ENCODE results near the gene USP3. TPM values are rescaled to one million over a fixed set of nuclear protein-coding genes. Genes with fewer than 3 reads are reported as not detected.

Gene USP3
- total and polyA plus RNA-seq, 2 of the 13 experiments (the other 11 are each of a cell fraction or from before 2014, with no cell fraction given), result 14.3 to 61.2 TPM

DNA sequence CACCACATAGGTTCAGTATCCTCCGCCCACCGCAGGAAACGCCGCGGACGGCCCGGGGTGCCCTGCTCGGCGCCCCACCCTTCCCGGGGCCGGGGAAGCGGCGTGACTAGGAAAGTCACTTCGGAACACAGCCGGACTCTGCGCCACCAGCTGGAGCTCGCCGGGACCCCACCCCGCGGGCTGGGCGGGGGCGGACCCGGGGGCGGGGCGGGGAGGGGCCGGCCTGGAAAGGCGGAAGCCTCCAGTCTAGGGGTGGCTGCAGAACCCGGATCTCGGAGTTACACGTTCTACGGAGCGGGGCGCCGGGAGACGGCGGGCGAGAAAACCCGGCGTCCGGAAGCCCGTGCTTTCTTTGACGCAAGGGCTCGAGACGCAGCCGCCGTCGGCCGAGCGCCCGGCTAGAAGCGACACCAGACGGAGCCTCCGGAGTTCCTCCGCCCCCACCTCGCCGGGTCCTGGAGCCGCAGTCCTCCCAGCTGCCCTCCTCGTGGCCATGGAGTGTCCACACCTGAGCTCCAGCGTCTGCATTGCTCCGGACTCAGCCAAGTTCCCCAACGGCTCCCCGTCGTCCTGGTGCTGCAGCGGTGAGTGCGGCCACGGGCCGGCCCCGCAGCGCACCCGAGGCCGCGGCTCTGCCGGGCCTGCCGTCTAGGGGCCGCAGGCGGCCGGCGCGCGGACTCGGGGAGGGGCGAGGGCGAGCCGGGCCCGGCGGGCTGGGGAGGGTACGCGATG lies at the start of gene USP3 (continued):
- TF ChIP-seq, protein P1, sequence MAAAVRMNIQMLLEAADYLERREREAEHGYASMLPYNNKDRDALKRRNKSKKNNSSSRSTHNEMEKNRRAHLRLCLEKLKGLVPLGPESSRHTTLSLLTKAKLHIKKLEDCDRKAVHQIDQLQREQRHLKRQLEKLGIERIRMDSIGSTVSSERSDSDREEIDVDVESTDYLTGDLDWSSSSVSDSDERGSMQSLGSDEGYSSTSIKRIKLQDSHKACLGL (CRISPR knock-in tag; IDR thresholded peaks at IDR 0.05), result peak; percentile 76
- TF ChIP-seq EHMT2 (IDR thresholded peaks at IDR 0.05; ENCODE audit: borderline replicate concordance, low read depth, low read length), result no peak
- TF ChIP-seq ZNF549 (CRISPR knock-in tag; IDR thresholded peaks at IDR 0.05), result no peak
- peak; percentile 62; the same call in 1 of the 2 replicates for TF ChIP-seq TBX2 (CRISPR knock-in tag; IDR thresholded peaks at IDR 0.05; ENCODE audit: borderline replicate concordance)
- TF ChIP-seq NFYB (CRISPR knock-in tag; IDR thresholded peaks at IDR 0.05), result 0 out of 2 replicates have a peak, but pooled peaks have one; percentile 11
- TF ChIP-seq, protein P2, sequence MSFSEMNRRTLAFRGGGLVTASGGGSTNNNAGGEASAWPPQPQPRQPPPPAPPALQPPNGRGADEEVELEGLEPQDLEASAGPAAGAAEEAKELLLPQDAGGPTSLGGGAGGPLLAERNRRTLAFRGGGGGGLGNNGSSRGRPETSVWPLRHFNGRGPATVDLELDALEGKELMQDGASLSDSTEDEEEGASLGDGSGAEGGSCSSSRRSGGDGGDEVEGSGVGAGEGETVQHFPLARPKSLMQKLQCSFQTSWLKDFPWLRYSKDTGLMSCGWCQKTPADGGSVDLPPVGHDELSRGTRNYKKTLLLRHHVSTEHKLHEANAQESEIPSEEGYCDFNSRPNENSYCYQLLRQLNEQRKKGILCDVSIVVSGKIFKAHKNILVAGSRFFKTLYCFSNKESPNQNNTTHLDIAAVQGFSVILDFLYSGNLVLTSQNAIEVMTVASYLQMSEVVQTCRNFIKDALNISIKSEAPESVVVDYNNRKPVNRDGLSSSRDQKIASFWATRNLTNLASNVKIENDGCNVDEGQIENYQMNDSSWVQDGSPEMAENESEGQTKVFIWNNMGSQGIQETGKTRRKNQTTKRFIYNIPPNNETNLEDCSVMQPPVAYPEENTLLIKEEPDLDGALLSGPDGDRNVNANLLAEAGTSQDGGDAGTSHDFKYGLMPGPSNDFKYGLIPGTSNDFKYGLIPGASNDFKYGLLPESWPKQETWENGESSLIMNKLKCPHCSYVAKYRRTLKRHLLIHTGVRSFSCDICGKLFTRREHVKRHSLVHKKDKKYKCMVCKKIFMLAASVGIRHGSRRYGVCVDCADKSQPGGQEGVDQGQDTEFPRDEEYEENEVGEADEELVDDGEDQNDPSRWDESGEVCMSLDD (CRISPR knock-in tag; IDR thresholded peaks at IDR 0.05; ENCODE audit: borderline replicate concordance), result no peak
- TF ChIP-seq ZXDC (CRISPR knock-in tag; IDR thresholded peaks at IDR 0.05), result no peak
- TF ChIP-seq ZNF883 (CRISPR knock-in tag; IDR thresholded peaks at IDR 0.05; ENCODE audit: not compliant biosample characterization), result no peak
- no peak for TF ChIP-seq ZKSCAN5 (CRISPR knock-in tag; IDR thresholded peaks at IDR 0.05)
- TF ChIP-seq ZNF781 (CRISPR knock-in tag; IDR thresholded peaks at IDR 0.05; ENCODE audit: borderline replicate concordance, not compliant biosample characterization), result no peak
- TF ChIP-seq PRDM15 (CRISPR knock-in tag; IDR thresholded peaks at IDR 0.05), result peak; percentile 99
- TF ChIP-seq, protein P3, sequence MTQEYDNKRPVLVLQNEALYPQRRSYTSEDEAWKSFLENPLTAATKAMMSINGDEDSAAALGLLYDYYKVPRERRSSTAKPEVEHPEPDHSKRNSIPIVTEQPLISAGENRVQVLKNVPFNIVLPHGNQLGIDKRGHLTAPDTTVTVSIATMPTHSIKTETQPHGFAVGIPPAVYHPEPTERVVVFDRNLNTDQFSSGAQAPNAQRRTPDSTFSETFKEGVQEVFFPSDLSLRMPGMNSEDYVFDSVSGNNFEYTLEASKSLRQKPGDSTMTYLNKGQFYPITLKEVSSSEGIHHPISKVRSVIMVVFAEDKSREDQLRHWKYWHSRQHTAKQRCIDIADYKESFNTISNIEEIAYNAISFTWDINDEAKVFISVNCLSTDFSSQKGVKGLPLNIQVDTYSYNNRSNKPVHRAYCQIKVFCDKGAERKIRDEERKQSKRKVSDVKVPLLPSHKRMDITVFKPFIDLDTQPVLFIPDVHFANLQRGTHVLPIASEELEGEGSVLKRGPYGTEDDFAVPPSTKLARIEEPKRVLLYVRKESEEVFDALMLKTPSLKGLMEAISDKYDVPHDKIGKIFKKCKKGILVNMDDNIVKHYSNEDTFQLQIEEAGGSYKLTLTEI (CRISPR knock-in tag; conservative IDR thresholded peaks at IDR 0.05), result no peak
- TF ChIP-seq CBX2 (IDR thresholded peaks at IDR 0.05; ENCODE audit: low read depth, low read length), result no peak
- no peak for TF ChIP-seq CBX2 (CRISPR knock-in tag; IDR thresholded peaks at IDR 0.05; ENCODE audit: low read depth)
- TF ChIP-seq ZNF644 (CRISPR knock-in tag; IDR thresholded peaks at IDR 0.05; ENCODE audit: low read depth), result no peak
- no peak for TF ChIP-seq ZFP1 (CRISPR knock-in tag; IDR thresholded peaks at IDR 0.05)
- no peak for TF ChIP-seq NONO (IDR thresholded peaks at IDR 0.05)
- TF ChIP-seq NONO (CRISPR knock-in tag; conservative IDR thresholded peaks at IDR 0.05), result 0 out of 2 replicates have a peak, but pooled peaks have one; percentile 14

Data from HepG2 (cell line).